ENCODE data around the gene ABHD10. TPM values are rescaled to one million over a fixed set of nuclear protein-coding genes. Genes with fewer than 3 reads are reported as not detected.

The ABHD10 gene
- total RNA-seq, 1 donor from 2014 or later: 28.4 TPM

DNA sequence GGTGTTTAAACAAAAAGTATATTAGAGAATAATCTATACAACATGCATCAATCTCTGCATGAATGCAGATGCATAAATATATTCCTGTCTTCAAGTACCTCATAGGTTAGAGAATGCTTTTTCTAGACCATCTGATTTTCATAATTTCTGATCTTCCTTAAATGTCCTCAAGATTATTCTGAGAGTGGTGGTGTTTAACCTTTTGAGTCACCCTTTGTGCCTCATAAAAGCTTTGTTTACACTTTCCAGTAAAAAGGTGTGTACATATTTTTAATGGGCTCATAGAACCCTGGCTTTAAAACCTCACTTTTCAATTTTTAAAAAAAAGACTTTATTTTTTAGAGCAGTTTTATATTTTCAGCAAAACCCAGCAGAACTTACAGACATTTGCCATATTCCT is 41.0 kb upstream of the ABHD10 start:
- TF ChIP-seq, protein P1, sequence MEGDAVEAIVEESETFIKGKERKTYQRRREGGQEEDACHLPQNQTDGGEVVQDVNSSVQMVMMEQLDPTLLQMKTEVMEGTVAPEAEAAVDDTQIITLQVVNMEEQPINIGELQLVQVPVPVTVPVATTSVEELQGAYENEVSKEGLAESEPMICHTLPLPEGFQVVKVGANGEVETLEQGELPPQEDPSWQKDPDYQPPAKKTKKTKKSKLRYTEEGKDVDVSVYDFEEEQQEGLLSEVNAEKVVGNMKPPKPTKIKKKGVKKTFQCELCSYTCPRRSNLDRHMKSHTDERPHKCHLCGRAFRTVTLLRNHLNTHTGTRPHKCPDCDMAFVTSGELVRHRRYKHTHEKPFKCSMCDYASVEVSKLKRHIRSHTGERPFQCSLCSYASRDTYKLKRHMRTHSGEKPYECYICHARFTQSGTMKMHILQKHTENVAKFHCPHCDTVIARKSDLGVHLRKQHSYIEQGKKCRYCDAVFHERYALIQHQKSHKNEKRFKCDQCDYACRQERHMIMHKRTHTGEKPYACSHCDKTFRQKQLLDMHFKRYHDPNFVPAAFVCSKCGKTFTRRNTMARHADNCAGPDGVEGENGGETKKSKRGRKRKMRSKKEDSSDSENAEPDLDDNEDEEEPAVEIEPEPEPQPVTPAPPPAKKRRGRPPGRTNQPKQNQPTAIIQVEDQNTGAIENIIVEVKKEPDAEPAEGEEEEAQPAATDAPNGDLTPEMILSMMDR (IDR thresholded peaks at IDR 0.05): no peak
- ATAC-seq (ENCODE audit: low read depth) (no peak), DNase-seq (no peak)
- Mint-ChIP-seq H3K4me3 (no peak overlapping the region), H3K36me3 (ENCODE audit: low read depth) (peaks cover 2% of the 10 kb centered on the region), H3K9me3 (no peaks in the 10 kb centered on the region), H3K27me3 (no peaks in the 10 kb centered on the region), H3K27ac (no peak overlapping the region), H3K4me1 (no peaks in the 10 kb centered on the region)
- ChIA-PET POLR2A (no interaction called here), CTCF (no interaction called here)
- intact Hi-C loops (cut with micrococcal nuclease): no loop called here

DNA sequence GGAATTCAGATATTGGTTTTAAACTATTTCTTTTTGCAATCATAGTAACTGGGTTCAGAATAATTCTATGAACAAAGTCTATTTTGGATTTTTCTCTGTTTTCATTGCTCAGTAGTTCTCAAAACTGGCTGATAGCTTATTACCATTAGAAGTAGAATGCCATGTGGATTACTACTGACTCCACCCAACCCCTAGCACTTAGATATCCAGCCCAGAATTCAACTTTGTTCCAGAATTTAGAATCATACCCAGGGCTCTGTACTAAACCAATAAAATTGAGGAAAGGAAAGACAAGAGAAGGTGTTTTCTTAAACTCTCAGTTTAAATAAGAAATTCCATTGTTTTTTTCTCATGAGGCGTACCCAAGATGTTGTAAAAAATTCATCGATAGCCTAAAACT is 39.0 kb upstream of the ABHD10 start:
- no peak for ATAC-seq (ENCODE audit: low read depth)
- ChIA-PET POLR2A (no interaction called here), CTCF (no interaction called here)
- Mint-ChIP-seq H3K27me3 (no peaks in the 10 kb centered on the region), H3K36me3 (ENCODE audit: low read depth) (peaks cover 2% of the 10 kb centered on the region), H3K4me1 (no peaks in the 10 kb centered on the region), H3K9me3 (no peaks in the 10 kb centered on the region), H3K27ac (no peak overlapping the region), H3K4me3 (no peak overlapping the region)
- TF ChIP-seq, protein P1 (IDR thresholded peaks at IDR 0.05): no peak
- DNase-seq: no peak
- intact Hi-C loops (cut with micrococcal nuclease): no loop called here

DNA sequence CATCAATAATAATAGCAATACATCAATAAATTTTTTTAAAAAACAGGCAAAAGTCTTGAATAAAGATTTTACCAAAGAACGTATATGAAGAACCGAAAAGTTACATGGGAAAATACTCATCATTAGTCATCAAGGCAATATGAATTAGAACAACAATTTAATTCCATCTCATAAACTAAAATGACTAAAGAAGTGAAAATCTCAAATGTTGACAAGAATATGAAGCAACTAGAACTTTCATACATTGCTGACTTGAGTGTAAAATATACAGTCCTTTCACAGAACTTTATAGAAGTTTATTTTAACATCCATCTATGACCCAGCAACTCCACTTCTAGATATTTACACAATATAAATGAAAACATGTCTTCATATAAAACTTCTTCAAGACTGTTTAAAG is 35.3 kb upstream of the ABHD10 start:
- peaks cover 2% of the 10 kb centered on the region for H3K36me3 Mint-ChIP-seq (ENCODE audit: low read depth)
- no peaks in the 10 kb centered on the region for H3K9me3 Mint-ChIP-seq
- H3K4me1 Mint-ChIP-seq: no peaks in the 10 kb centered on the region
- no peak overlapping the region for H3K27ac Mint-ChIP-seq
- H3K27me3 Mint-ChIP-seq: no peaks in the 10 kb centered on the region
- POLR2A ChIA-PET: no interaction called here
- intact Hi-C loops (cut with micrococcal nuclease): no loop called here
- ATAC-seq (ENCODE audit: low read depth): no peak
- TF ChIP-seq, protein P1 (IDR thresholded peaks at IDR 0.05): no peak
- no peak overlapping the region for H3K4me3 Mint-ChIP-seq
- CTCF ChIA-PET: no interaction called here
- no peak for DNase-seq

DNA sequence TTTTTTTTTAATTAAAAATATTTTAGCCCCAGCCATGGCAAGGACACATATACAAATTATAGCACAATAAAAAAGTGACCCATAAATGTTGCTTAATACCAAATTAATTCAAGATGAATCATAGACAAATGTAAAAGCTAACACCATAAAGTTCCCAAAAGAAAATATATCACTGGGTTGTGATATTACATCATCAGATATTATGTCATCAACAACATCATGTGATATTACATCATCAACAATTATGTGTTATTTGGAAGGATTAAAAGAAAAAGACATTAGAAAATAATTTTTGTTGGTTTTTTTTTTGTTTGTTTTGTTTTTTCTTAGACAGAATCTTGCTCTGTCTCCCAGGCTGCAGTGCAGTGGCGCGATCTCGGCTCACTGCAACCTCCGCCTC is 34.5 kb upstream of the ABHD10 start:
- TF ChIP-seq, protein P1 (IDR thresholded peaks at IDR 0.05): no peak
- ChIA-PET CTCF (no interaction called here), POLR2A (no interaction called here)
- peaks cover 2% of the 10 kb centered on the region for H3K36me3 Mint-ChIP-seq (ENCODE audit: low read depth)
- no peak for DNase-seq
- intact Hi-C loops (cut with micrococcal nuclease): no loop called here
- ATAC-seq (ENCODE audit: low read depth): no peak
- no peak overlapping the region for H3K27ac Mint-ChIP-seq
- no peaks in the 10 kb centered on the region for H3K9me3 Mint-ChIP-seq
- H3K4me3 Mint-ChIP-seq: no peak overlapping the region
- no peaks in the 10 kb centered on the region for H3K4me1 Mint-ChIP-seq
- no peaks in the 10 kb centered on the region for H3K27me3 Mint-ChIP-seq

DNA sequence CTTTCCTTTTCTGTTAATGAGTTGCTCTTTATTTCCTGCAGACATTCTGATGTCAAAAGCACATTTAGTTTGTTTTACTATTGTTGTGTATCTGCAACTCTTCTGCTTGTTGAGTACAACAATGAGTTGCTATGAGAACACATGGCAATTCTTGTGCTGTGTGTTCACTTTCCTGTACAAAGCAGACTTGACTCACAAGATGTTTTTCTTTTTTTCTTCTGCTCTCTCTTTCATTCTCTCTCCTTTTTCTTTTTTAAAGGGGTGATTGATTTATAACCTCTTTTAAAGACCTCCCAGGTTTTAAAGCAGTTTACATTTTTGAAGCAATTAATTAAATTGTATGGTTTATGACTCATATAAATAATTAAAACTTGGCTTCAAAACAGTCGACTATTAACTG is 31.6 kb upstream of the ABHD10 start:
- Mint-ChIP-seq H3K4me1 (no peaks in the 10 kb centered on the region), H3K27ac (no peak overlapping the region), H3K27me3 (no peaks in the 10 kb centered on the region), H3K9me3 (no peaks in the 10 kb centered on the region), H3K4me3 (no peak overlapping the region), H3K36me3 (ENCODE audit: low read depth) (no peaks in the 10 kb centered on the region)
- intact Hi-C loops (cut with micrococcal nuclease): no loop called here
- no peak for DNase-seq
- TF ChIP-seq, protein P1 (IDR thresholded peaks at IDR 0.05): no peak
- ATAC-seq (ENCODE audit: low read depth): no peak
- ChIA-PET POLR2A (no interaction called here), CTCF (interaction anchor here (1.1 kb wide), 1 partner anchor 21 kb away, joined by 3 read pairs; no protein-coding TSS in a partner anchor)
